Coronary artery (tissue), 2 donors: Measurements from ENCODE around the gene LRP4.

ENCODE experiments used
- DNase-seq: peaks from one replicate; pipeline ENCODE4 v3.0.0-alpha.2; 2017; ENCODE audit warnings: low spot score
- H3K27ac ChIP-seq, 2 donors: fragments of 200-600 bp; sonication (generic); one replicate each; pipeline ENCODE4 v1.5.1; 2016 to 2019
- H3K4me3 ChIP-seq: fragments of 200-600 bp; sonication (generic); 2 replicates; pipeline ENCODE4 v1.5.1; 2016; ENCODE audit warnings: mild to moderate bottlenecking, moderate library complexity
- TF ChIP-seq, protein P1 (sequence below): fragments of 200-600 bp; sonication (generic); IDR thresholded peaks from one replicate; pipeline ENCODE4 v1.5.1; 2019; ENCODE audit warnings: antibody characterized with exemption

Gene LRP4

GRCh38 chr11:46837860-46838259 is 80.5 kb downstream of the LRP4 start:
- no peak for DNase-seq
- Histone ChIP-seq H3K27ac (no peak overlapping the region), H3K4me3 (no peak overlapping the region)
- TF ChIP-seq, protein P1, sequence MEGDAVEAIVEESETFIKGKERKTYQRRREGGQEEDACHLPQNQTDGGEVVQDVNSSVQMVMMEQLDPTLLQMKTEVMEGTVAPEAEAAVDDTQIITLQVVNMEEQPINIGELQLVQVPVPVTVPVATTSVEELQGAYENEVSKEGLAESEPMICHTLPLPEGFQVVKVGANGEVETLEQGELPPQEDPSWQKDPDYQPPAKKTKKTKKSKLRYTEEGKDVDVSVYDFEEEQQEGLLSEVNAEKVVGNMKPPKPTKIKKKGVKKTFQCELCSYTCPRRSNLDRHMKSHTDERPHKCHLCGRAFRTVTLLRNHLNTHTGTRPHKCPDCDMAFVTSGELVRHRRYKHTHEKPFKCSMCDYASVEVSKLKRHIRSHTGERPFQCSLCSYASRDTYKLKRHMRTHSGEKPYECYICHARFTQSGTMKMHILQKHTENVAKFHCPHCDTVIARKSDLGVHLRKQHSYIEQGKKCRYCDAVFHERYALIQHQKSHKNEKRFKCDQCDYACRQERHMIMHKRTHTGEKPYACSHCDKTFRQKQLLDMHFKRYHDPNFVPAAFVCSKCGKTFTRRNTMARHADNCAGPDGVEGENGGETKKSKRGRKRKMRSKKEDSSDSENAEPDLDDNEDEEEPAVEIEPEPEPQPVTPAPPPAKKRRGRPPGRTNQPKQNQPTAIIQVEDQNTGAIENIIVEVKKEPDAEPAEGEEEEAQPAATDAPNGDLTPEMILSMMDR = no peak

DNA sequence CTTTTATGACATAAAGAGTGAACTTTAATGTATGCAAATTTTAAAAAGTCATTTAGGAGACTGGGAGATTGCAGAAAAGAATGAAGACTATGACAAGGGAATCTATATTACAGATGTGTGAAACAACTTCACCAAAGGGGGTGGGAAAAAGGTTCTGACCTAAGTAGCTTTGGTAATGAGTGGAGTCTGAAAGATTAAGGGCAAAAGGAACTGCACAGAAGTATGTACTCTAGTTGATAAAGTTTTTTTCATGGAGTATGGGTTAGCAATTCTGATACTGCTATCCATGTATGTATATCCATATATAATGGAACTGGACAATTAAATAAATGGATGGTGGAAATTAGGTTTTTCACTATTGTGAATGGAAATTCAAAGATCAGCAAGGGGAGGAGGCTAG is 81.5 kb downstream of the LRP4 start:
- TF ChIP-seq, protein P1 = no peak
- no peak for DNase-seq
- H3K27ac ChIP-seq = no peak overlapping the region

GRCh38 chr11:46836431-46836830 is 81.9 kb downstream of the LRP4 start:
- no peak for DNase-seq
- Histone ChIP-seq H3K4me3 (no peak overlapping the region), H3K27ac (no peak overlapping the region)
- TF ChIP-seq, protein P1 = no peak

More for the DNA sequence above, 81.5 kb downstream of the LRP4 start:
- no peak overlapping the region for H3K4me3 ChIP-seq

DNA sequence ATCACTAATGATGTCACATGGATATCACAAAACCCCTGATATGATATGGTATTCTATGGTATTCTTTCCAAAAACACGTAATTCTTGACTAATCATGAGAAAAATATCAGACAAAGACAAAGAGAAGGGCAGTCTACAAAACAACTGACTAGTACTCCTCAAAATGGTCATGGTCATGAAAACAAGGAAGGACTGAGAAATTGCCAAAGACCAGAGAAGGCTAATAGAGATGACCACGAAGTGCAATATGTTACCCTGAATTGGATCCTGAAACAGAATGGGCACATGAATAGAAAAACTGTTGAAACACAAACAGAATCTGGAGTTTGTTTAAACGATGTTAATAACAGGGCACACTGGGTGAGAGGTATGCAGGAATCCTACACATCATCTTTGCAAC is 82.5 kb downstream of the LRP4 start:
- no peak for DNase-seq
- TF ChIP-seq, protein P1 = no peak
- Histone ChIP-seq H3K4me3 (no peak overlapping the region), H3K27ac (no peak overlapping the region)

DNA sequence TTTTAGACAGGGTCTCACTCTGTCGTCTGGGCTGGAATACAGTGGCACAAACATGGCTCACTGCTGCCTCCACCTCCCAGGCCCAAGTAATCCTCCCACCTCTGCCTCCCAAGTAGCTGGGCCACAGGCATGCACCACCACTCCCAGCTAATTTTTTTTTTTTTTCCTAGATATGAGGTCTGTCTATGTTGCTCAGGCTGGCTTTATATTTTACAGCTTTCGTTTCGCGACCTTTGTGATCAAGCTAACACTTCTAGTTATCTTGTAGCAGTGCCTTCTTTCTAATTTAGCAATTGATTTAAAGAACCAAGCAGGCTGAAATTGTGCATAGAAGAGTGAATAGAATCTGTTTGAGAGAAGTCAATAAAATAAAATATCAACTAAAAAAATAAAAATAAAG is 83.5 kb downstream of the LRP4 start:
- Histone ChIP-seq H3K4me3 (no peak overlapping the region), H3K27ac (no peak overlapping the region)
- TF ChIP-seq, protein P1 = no peak
- no peak for DNase-seq

GRCh38 chr11:46832511-46833214 is 85.7 kb downstream of the LRP4 start:
- Histone ChIP-seq H3K4me3 (no peak overlapping the region), H3K27ac (no peak overlapping the region)
- TF ChIP-seq, protein P1 = no peak
- DNase-seq = no peak

- DNase-seq = no peak
- Histone ChIP-seq H3K4me3 (no peak overlapping the region), H3K27ac (no peak overlapping the region)
- TF ChIP-seq, protein P1 = no peak
Observed at GRCh38 chr11:46827995-46828394, 90.4 kb downstream of the LRP4 start.
